Measurements from ENCODE around the gene CHST8.
A peak's percentile ranks its signal among the peaks of the same experiment; 100 is the strongest.
"Not testable (repeated sequence)": the region's sequence is repeated elsewhere in the genome, so short reads cannot be mapped to it uniquely, and the experiment has no call there.

CHST8 gene

DNA sequence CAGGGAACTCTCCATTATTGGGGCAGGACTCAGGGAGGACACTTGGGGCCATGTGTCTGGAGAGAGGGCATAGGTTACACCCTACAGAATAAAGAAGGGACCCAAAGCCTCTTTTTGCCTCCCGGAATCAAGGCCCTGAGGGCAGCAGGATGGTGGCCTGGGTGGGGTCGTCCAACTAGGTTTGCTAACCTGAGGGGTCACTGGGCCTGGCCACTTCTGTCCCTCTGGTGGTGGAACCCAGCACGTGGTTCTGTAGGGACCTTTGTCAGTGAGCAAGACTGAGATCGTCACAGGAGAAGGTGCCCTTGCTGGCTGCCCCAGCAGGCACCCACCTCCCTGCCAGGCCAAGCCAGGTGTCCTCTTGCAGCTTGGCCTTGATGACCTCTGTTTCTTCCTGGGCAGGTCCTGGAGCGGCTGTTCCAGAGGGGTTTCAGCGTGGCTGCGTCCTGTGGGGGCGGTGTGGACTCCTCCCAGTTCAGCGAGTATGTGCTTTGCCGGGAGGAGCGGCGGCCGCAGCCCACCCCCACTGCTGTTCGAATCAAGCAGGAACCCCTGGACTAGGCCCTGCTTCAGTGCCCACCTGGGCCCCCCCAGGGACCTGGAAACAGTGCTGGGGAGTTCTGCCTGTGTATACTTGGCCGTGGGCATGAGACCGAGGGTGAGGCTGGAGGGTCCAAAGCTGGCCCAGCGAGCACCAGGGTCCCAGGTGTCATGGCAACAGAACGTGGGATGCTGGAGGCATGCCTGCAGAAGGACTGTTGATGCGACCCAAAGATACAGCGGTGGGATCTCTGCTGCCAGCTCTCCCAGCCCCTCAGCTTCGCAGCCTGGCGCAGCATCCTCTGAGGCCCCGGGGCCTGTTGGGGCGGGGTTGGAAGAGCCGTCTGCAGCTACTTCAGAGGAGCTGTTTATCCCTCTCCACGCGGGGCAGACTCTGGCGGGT is 190.9 kb downstream of the CHST8 start:
- DNase-seq (ENCODE audit: low spot score): no peak

DNA sequence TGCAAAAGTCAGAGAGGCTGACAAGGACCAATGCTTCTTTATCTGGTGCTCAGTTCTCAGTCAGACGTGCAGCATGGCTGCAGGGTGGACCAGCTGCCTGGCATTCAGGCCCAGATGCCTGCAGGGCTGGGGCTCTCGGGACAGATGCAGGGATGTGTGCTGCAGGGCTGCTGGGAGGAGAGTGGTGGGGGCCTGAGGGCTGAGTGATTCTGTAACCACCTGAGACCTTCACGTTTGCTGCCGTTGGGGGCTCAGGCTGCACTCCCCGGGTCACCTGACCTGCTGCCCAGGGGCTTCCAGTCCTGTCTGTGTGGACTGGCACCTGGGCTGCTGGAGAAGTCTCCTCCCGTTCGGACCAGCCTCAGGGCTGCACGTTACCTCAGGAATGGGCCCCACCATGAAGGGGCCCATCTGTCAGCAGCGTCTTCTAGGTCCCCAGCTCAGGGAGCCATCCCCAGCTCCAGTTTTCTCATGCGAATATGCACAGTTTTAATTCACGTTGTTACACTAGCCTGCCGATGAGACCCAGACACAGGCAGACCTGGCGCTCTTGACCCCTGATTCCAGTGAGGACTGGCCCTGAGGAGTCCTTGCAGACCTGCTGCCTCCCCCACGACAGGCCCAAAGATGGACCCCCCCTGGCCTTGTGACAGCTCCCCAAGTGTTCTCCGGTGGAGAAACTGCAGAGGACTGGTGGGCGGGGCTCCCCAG is 191.8 kb downstream of the CHST8 start:
- no peak for DNase-seq (ENCODE audit: low spot score)

DNA sequence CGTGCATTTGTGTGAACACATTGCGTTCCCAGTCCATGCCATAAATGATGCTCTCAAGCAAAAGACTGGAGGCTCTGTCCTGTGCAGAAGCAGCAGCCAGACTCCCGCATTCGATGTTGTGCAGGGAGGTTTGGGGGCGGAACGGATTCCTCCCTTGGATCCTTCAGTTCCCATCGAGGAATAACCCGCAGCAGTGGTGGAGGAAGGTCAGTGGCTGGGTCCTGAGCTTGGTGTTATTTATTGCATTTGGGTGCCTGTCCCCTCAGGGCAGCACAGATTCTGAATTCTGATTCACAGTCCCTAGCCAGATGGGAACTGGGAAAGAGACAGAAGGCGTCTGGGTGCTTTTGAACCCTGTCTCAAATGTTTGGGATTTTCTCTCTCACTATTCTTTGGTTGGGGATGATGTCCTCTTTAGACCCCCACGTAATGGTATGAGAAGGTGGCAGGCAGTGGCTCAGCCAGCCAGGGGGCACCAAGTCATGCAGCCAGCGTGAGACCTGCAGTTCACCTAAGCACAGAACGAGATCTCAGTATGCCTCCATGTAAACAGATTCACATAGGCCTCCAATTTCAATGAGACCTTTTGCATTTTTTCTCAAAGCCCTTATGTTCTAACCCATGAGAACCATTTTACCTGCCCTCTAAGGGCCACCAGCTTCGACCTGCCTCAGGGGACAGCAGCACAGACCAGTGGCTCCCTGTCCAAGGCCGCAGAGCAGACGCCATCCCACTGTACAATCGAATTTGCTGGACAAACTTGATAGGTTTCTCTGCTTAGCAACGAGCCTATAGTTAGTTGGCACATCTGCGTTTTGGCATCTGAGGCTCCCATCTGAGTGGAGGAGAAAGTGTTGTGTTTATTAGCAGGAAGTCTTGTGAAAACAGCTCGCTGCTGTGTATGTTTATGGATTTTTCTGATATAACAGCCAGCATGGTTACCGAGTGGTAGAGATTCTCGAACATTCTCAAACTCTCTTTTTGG is 192.7 kb downstream of the CHST8 start:
- peak; percentile 23 for DNase-seq (ENCODE audit: low spot score)

DNA sequence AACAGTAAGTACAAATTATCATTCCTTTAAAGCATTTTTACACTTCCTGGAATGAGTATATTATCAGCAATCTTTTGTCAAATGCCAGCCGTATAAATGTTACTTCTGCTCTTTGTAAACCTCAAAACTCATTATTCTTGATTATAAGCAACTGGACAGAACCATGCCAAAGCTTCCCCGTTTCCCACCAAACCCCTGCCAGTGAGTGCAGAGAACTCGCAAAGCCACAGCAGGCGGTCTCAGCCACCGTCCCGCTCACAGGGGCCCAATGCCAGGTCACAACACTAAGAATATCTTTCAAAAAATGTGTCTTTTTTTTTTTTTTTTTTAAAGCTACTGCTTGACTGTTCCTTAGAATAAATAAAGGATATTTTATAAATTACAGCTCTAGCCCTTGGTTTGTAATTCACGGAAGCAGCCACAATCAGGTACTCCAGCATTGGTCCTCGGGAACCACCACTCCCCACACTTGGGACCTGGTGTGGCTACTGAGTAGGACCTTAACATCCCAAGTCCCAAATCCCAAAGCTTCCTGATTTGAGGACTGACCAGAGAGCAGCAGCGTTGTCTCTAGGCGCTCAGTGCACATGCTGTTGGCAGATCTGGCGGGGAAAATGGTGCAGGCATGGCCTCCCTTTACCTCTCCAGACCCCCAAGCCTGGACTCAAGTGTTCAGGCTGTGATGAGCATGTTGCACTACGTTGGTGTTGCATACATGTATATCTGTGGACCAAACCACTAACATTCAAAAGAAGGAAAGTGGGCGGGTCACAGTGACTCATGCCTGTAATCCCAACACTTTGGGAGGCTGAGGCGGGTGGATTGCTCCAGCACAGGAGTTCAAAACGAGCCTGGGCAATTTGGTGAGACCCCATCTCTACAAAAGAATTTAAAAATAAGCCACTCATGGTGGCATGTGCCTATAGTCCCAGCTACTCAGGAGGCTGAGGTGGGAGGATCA is 193.9 kb downstream of the CHST8 start:
- DNase-seq (ENCODE audit: low spot score): peak; percentile 42

DNA sequence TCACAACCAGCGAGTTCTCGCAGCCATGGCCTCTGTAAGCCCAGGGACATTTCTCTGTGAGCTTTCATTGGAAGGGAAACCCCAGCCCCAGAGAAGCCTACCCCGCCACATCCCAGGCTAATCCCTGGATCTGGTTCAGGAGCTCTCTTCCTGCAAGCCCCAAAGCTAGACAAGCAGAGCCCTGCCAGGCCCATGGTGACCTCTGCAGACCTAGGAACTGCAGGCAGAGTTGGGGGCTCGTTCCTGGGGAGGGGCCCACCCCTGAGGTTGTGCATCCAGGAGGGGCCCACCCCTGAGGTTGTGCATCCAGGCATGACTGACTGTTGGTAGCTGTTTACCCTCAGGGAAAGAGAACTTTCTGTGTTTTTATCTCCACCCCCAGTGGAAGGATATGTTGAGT is 196.7 kb downstream of the CHST8 start:
- DNase-seq (ENCODE audit: low spot score): no peak

DNA sequence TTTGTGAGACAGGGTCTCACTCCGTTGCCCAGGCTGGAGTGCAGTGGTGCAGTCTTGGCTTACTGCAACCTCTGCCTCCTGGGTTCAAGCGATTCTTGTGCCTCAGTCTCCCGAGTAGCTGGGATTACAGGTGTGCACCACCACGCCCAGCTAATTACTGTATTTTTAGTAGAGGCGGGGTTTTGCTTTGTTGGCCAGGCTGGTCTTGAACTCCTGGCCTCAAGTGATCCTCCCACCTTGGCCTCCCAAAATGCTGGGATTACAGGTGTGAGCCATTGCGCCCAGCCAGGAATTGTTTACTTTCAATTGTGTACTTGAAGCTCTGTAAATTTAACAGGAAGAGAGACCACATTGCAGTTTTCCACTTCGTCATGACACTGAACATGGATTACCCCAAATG is 197.3 kb downstream of the CHST8 start:
- not testable (repeated sequence) for DNase-seq (ENCODE audit: low spot score)

DNA sequence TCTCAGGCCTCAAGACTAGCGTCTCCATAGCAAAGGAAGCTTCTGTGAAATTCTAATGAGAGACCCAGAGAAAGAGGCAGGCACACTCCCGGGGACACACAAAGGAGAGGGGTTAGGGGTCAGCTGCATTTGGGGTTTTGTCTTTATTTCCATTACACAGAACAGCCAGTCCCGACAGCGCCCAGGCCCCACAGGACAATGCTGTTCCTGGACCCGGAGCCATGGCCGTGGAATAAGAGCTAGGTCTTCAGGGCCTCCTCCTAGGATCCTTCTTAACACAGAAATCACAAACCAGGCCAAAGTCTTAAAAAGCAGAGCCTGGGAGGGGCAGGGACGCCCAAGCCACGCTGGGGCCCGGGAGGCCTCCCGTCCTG is 197.7 kb downstream of the CHST8 start:
- no peak for DNase-seq (ENCODE audit: low spot score)

DNA sequence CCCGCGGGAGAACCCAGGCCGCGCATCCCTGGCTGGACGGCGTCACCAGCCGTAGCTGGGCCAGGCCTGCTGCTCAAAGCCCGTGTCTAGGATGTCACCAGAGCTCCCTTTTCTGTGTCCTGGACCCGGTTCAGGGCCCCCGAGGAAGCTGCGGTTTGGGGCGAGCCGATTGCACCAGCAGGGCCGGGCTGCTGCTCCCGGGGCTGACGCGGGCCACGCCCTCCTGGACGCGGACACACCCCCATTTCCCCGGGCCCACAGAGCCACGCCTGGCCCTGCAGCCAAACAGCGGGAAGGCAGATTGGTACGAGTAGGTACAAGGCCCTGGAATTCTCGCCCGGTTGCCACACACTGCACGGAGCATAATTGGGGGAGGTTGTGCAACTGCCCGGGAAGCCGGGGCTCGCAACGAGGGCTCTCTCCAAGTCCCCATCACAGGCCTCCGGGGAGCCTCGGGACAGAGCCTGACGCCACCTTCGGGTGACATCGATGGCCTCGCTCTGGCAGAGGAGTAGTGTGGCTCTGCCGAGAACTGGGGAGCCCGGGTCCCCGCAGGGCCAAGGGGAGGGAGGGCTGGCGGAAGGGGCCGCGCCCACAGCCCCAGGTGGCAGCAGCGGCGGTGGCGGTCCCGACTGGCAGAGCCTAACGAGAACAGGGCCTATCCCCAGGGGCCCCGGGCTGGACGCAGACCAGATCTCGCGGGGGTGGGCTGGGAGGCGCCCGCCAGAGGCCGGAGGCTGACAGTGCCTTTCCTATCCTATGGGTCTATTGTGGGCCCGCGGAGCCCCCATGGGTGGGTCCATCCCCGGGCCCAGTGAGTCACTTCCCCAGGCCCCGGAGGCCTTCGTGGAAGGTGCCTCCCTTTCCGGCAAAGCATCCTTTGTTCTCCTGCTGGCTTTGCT is 198.4 kb downstream of the CHST8 start:
- DNase-seq (ENCODE audit: low spot score): peak; percentile 79

DNA sequence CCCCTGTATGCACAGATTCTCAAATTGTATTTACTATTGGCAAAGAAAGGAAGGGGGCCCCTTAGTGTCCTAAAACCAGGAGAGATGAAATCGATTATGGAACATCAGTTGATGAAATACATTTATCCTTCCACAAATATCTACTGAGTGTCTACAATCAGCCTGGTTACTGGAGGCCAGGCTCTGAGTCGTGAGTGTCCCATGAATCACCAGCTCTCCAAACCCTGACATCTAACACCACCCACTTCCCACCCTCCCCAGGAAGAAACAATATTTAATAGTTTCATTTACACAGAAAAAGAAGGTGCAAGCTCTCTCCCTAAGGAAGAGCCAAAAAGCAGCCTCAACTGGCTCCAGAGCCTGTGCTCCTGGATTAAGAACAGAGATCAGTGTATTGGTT is 200.1 kb downstream of the CHST8 start:
- DNase-seq (ENCODE audit: low spot score): no peak

All from left forelimb (tissue), 1 donor.